IPS-18a (cell line): ENCODE results near the gene PLA2G4B.

ENCODE experiments used
- H3K27ac ChIP-seq: one replicate; pipeline ENCODE4 v1.5.1; 2013; ENCODE audit warnings: low read length
- H3K27me3 ChIP-seq: one replicate; pipeline ENCODE4 v1.6.1; 2013; ENCODE audit warnings: mild to moderate bottlenecking, low read length; ENCODE audit not compliant: control insufficient read depth, insufficient read depth
- H3K36me3 ChIP-seq: one replicate; pipeline ENCODE4 v1.6.1; 2013; ENCODE audit warnings: low read depth, low read length; ENCODE audit not compliant: control insufficient read depth
- H3K4me1 ChIP-seq: one replicate; pipeline ENCODE4 v1.6.1; 2013; ENCODE audit warnings: low read depth, low read length; ENCODE audit not compliant: control insufficient read depth
- H3K4me3 ChIP-seq: one replicate; pipeline ENCODE4 v1.5.1; 2013; ENCODE audit warnings: low read length
- H3K9ac ChIP-seq: one replicate; pipeline ENCODE4 v1.6.1; 2013; ENCODE audit warnings: mild to moderate bottlenecking, low read length, moderate library complexity
- H3K9me3 ChIP-seq: one replicate; pipeline ENCODE4 v1.6.1; 2013; ENCODE audit warnings: low read depth, low read length; ENCODE audit not compliant: control insufficient read depth

The PLA2G4B gene

DNA sequence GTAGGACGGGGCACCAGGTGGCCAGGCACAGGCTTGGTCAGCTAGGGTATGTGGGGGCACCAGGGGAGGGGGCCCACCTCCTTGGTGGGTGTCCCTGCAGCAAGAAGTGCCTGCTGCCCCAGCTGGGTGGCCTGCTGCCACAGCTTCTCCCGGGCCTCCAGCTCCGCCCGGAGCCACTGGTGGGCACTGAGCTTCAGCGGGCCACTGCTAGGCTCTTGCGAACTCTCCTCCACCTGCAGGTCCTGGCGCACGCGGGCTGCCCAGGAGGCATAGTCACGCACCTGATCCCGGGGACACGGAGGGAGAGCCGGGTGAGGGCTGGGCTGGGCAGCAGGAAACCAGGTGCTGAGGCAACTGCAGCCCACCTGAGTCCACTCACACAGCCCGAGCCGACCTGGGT is 29.7 kb downstream of the PLA2G4B start:
- Histone ChIP-seq H3K4me3 (no peak overlapping the region), H3K4me1 (no peaks in the 10 kb centered on the region), H3K36me3 (no peaks in the 10 kb centered on the region), H3K9me3 (no peaks in the 10 kb centered on the region), H3K9ac (no peak overlapping the region), H3K27ac (no peak overlapping the region), H3K27me3 (no peaks in the 10 kb centered on the region)

GRCh38 chr15:41869770-41870688 is 31.4 kb downstream of the PLA2G4B start:
- Histone ChIP-seq H3K27ac (no peak overlapping the region), H3K9me3 (no peaks in the 10 kb centered on the region), H3K27me3 (no peaks in the 10 kb centered on the region), H3K36me3 (no peaks in the 10 kb centered on the region), H3K4me1 (no peaks in the 10 kb centered on the region), H3K9ac (no peak overlapping the region), H3K4me3 (no peak overlapping the region)

DNA sequence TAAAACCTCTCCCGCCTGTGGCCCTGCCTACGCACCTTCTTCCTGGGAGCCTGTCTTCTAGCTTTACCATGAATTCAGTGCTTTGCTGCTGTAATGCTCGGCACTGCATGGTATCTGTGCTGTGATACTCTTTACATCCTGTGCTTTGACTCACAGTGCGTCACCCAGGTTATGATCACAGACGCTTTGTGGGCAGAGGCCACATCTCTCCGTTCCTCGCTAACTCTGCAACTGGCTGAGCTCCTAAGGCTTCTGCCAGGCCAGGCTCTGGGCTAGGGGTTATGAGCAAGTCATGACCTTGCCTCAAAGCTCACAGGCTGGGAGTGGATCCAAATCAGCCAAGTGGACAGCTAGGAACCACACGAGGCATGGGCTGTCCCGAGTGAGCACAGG is 32.0 kb downstream of the PLA2G4B start:
- H3K4me1 ChIP-seq, result no peaks in the 10 kb centered on the region
- H3K9ac ChIP-seq, result no peak overlapping the region
- no peak overlapping the region for H3K4me3 ChIP-seq
- no peak overlapping the region for H3K27ac ChIP-seq
- no peaks in the 10 kb centered on the region for H3K36me3 ChIP-seq
- no peaks in the 10 kb centered on the region for H3K9me3 ChIP-seq
- no peaks in the 10 kb centered on the region for H3K27me3 ChIP-seq

- H3K27me3 ChIP-seq, result no peaks in the 10 kb centered on the region
- H3K36me3 ChIP-seq, result no peaks in the 10 kb centered on the region
- H3K4me3 ChIP-seq, result no peak overlapping the region
- no peaks in the 10 kb centered on the region for H3K9me3 ChIP-seq
- no peak overlapping the region for H3K9ac ChIP-seq
- no peaks in the 10 kb centered on the region for H3K4me1 ChIP-seq
- H3K27ac ChIP-seq, result no peak overlapping the region
Observed at GRCh38 chr15:41871175-41871905, 32.7 kb downstream of the PLA2G4B start.

DNA sequence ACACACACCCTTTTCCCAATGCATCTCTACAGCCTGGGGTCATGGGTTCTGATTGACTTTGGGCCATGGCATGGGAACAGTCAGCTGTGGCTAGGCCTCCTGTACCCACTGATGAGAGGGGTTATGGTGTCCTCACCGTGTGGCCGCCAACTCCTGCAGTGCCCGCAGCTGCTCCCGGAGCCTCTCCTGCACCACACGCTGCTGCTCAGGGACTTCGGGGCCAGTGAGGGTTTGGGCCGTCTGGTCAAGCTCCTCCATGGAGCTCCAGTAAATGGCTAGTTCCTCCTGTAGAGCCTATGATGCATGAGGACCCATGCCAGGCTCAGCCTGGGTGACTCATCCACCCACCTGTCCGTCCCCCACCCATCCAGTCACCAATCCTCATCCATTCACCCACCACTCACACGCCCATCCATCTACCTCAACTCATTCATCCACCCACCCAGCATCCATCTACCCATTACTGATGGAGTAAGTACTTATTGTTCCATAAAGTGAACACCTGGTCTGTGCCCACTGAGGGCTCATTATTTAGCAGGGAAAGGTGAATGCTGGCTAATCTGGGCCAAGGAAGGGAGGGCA is 33.6 kb downstream of the PLA2G4B start:
- H3K36me3 ChIP-seq, result no peaks in the 10 kb centered on the region
- H3K9me3 ChIP-seq, result no peaks in the 10 kb centered on the region
- H3K4me1 ChIP-seq, result no peaks in the 10 kb centered on the region
- H3K27ac ChIP-seq, result no peak overlapping the region
- H3K27me3 ChIP-seq, result no peaks in the 10 kb centered on the region
- no peak overlapping the region for H3K4me3 ChIP-seq
- no peak overlapping the region for H3K9ac ChIP-seq

GRCh38 chr15:41873711-41874110 is 35.1 kb downstream of the PLA2G4B start:
- no peaks in the 10 kb centered on the region for H3K36me3 ChIP-seq
- no peaks in the 10 kb centered on the region for H3K9me3 ChIP-seq
- H3K4me1 ChIP-seq, result no peaks in the 10 kb centered on the region
- H3K4me3 ChIP-seq, result no peak overlapping the region
- H3K9ac ChIP-seq, result no peak overlapping the region
- H3K27me3 ChIP-seq, result no peaks in the 10 kb centered on the region
- no peak overlapping the region for H3K27ac ChIP-seq

- H3K4me3 ChIP-seq, result no peak overlapping the region
- H3K27me3 ChIP-seq, result no peaks in the 10 kb centered on the region
- no peaks in the 10 kb centered on the region for H3K4me1 ChIP-seq
- no peak overlapping the region for H3K9ac ChIP-seq
- no peaks in the 10 kb centered on the region for H3K9me3 ChIP-seq
- H3K36me3 ChIP-seq, result no peaks in the 10 kb centered on the region
- no peak overlapping the region for H3K27ac ChIP-seq
Observed at GRCh38 chr15:41874736-41875135, 36.1 kb downstream of the PLA2G4B start.

GRCh38 chr15:41876007-41876406 is 37.4 kb downstream of the PLA2G4B start:
- H3K27me3 ChIP-seq, result peaks cover 7% of the 10 kb centered on the region
- H3K27ac ChIP-seq, result no peak overlapping the region
- no peaks in the 10 kb centered on the region for H3K9me3 ChIP-seq
- H3K36me3 ChIP-seq, result no peaks in the 10 kb centered on the region
- no peaks in the 10 kb centered on the region for H3K4me1 ChIP-seq
- H3K9ac ChIP-seq, result no peak overlapping the region
- no peak overlapping the region for H3K4me3 ChIP-seq

DNA sequence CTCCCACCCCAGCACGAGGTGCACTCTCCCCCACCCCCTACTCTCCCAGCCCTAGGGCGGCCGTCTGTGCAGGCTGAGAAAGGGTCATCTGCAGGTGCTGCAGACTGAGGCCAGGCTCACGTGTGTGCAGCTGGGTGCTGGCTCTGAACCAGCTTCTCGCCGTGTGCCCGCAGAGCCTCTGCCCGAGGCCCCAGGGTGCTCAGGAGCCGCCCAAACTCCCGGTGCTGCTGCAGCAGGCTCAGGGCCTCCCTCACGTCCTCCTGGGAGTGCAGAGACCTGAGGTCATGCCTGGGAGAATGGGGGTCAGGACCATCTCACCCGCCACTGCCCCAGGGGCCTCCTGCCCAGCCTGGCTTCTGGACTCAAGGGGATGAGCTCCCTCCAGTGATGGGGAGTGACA is 38.0 kb downstream of the PLA2G4B start:
- no peaks in the 10 kb centered on the region for H3K36me3 ChIP-seq
- peaks cover 13% of the 10 kb centered on the region for H3K27me3 ChIP-seq
- no peak overlapping the region for H3K27ac ChIP-seq
- H3K4me1 ChIP-seq, result no peaks in the 10 kb centered on the region
- no peak overlapping the region for H3K9ac ChIP-seq
- no peak overlapping the region for H3K4me3 ChIP-seq
- H3K9me3 ChIP-seq, result no peaks in the 10 kb centered on the region

DNA sequence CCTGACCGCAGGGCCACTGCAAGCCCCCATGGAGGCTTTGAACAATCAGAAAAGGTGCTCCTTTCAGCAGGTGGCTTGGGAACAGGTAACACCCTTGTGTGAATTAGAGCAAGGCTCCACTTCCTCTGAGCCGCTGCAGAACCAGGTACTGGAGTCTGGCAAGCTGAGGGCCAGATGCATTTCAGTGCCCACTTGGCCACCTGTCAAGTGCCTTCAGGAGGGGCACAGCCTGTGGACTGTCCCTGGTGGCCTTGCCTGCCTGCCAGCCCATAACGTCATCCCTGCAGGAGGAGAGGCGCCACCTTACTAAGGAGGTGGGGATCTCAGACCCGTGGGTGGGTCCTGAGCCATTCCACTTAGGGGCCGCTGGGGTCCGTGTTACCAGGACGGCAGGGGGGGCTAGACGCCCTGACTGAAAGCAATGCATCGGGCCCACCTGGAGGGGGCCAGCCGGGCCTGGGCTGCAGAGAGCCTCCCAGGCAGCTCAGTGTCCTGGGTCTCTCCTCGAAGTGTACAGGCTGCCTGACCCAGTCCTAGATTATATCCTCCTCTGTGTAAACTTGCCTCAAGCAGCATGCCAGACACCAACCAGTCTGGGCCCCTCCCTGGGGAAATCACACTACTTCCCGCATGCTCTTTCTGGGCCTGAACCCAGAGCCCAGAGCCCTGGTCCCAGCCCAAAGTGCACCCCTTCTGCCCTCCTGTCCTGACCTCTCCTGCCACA is 39.1 kb downstream of the PLA2G4B start:
- no peak overlapping the region for H3K27ac ChIP-seq
- no peaks in the 10 kb centered on the region for H3K9me3 ChIP-seq
- no peaks in the 10 kb centered on the region for H3K36me3 ChIP-seq
- H3K4me3 ChIP-seq, result no peak overlapping the region
- peaks cover 4% of the 10 kb centered on the region for H3K4me1 ChIP-seq
- no peak overlapping the region for H3K9ac ChIP-seq
- peaks cover 22% of the 10 kb centered on the region for H3K27me3 ChIP-seq

DNA sequence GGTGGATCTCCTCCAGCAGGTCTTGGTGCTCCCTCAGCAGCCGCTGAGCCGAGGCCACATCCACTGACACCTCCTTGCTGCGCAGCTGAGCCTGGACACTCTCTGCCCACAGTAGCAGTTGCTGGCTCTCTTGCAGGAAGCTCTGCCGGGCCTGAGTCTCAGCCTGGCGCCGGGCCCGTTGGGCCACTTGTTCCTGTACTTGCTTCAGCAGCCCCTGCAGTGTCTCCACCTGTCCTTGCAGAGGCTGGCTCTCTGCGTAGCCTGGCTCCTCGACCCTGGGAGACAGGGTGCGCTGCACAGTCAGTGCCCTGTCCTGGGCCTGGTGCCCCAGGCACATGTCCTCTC is 39.7 kb downstream of the PLA2G4B start:
- no peak overlapping the region for H3K27ac ChIP-seq
- H3K9ac ChIP-seq, result no peak overlapping the region
- peaks cover 28% of the 10 kb centered on the region for H3K27me3 ChIP-seq
- H3K9me3 ChIP-seq, result no peaks in the 10 kb centered on the region
- H3K36me3 ChIP-seq, result no peaks in the 10 kb centered on the region
- H3K4me3 ChIP-seq, result no peak overlapping the region
- peaks cover 4% of the 10 kb centered on the region for H3K4me1 ChIP-seq
